ENCODE measurements around the gene GRM4.
"Not testable (repeated sequence)": the region's sequence is repeated elsewhere in the genome, so short reads cannot be mapped to it uniquely, and the experiment has no call there.

GRM4 gene

GRCh38 chr6:34044945-34045595 is 100.8 kb downstream of the GRM4 start:
- Mint-ChIP-seq H3K4me1 (peaks cover 6% of the 10 kb centered on the region), H3K36me3 (no peaks in the 10 kb centered on the region), H3K27me3 (peaks cover 39% of the 10 kb centered on the region), H3K27ac (no peak overlapping the region), H3K9me3 (peaks cover 6% of the 10 kb centered on the region), H3K4me3 (no peak overlapping the region)
- DNase-seq: peak; percentile 35
- CTCF ChIA-PET: interaction anchor here (0.9 to 1.4 kb wide), 2 partner anchors 37 to 110 kb away, joined by 3 read pairs; no protein-coding TSS in a partner anchor

GRCh38 chr6:34043359-34043758 is 102.5 kb downstream of the GRM4 start:
- H3K36me3 Mint-ChIP-seq: no peaks in the 10 kb centered on the region
- no peak overlapping the region for H3K27ac Mint-ChIP-seq
- no peak overlapping the region for H3K4me3 Mint-ChIP-seq
- DNase-seq: no peak
- peaks cover 23% of the 10 kb centered on the region for H3K27me3 Mint-ChIP-seq
- peaks cover 6% of the 10 kb centered on the region for H3K9me3 Mint-ChIP-seq
- peaks cover 6% of the 10 kb centered on the region for H3K4me1 Mint-ChIP-seq
- CTCF ChIA-PET: no interaction called here

- peaks cover 16% of the 10 kb centered on the region for H3K27me3 Mint-ChIP-seq
- CTCF ChIA-PET: interaction anchor here (1.1 kb wide), 1 partner anchor 13 kb away, joined by 3 read pairs; no protein-coding TSS in a partner anchor
- H3K4me1 Mint-ChIP-seq, H3K4me3 Mint-ChIP-seq, H3K27ac Mint-ChIP-seq, H3K9me3 Mint-ChIP-seq, H3K36me3 Mint-ChIP-seq, DNase-seq: not testable (repeated sequence)
Measured at GRCh38 chr6:34041998-34042397, 103.9 kb downstream of the GRM4 start.

- DNase-seq: no peak
- Mint-ChIP-seq H3K27ac (no peak overlapping the region), H3K9me3 (peaks cover 6% of the 10 kb centered on the region), H3K4me3 (no peak overlapping the region), H3K36me3 (no peaks in the 10 kb centered on the region), H3K27me3 (peaks cover 14% of the 10 kb centered on the region), H3K4me1 (peaks cover 6% of the 10 kb centered on the region)
- CTCF ChIA-PET: no interaction called here
Measured at GRCh38 chr6:34041385-34041784, 104.5 kb downstream of the GRM4 start.

- H3K27ac Mint-ChIP-seq: no peak overlapping the region
- H3K4me3 Mint-ChIP-seq: no peak overlapping the region
- CTCF ChIA-PET: no interaction called here
- peaks cover 6% of the 10 kb centered on the region for H3K9me3 Mint-ChIP-seq
- no peaks in the 10 kb centered on the region for H3K36me3 Mint-ChIP-seq
- no peak for DNase-seq
- H3K4me1 Mint-ChIP-seq: peaks cover 3% of the 10 kb centered on the region
- peaks cover 9% of the 10 kb centered on the region for H3K27me3 Mint-ChIP-seq
Measured at GRCh38 chr6:34039943-34040342, 105.9 kb downstream of the GRM4 start.

GRCh38 chr6:34037151-34037550 is 108.7 kb downstream of the GRM4 start:
- H3K9me3 Mint-ChIP-seq: no peaks in the 10 kb centered on the region
- no peak for DNase-seq
- no peaks in the 10 kb centered on the region for H3K36me3 Mint-ChIP-seq
- H3K4me3 Mint-ChIP-seq: no peak overlapping the region
- no peak overlapping the region for H3K27ac Mint-ChIP-seq
- peaks cover 24% of the 10 kb centered on the region for H3K27me3 Mint-ChIP-seq
- CTCF ChIA-PET: interaction anchor here (0.9 to 1.6 kb wide), 2 partner anchors 10 to 275 kb away, joined by 3 to 8 read pairs; no protein-coding TSS in a partner anchor
- no peaks in the 10 kb centered on the region for H3K4me1 Mint-ChIP-seq

GRCh38 chr6:34036357-34037069 is 109.4 kb downstream of the GRM4 start:
- no peaks in the 10 kb centered on the region for H3K4me1 Mint-ChIP-seq
- no peaks in the 10 kb centered on the region for H3K36me3 Mint-ChIP-seq
- CTCF ChIA-PET: interaction anchor here (0.9 to 1.6 kb wide), 2 partner anchors 9 to 274 kb away, joined by 3 to 8 read pairs; no protein-coding TSS in a partner anchor
- no peak for DNase-seq
- H3K4me3 Mint-ChIP-seq: no peak overlapping the region
- no peak overlapping the region for H3K27ac Mint-ChIP-seq
- H3K27me3 Mint-ChIP-seq: peaks cover 24% of the 10 kb centered on the region
- no peaks in the 10 kb centered on the region for H3K9me3 Mint-ChIP-seq

GRCh38 chr6:34035704-34036356 is 110.1 kb downstream of the GRM4 start:
- no peak for DNase-seq
- H3K9me3 Mint-ChIP-seq: no peaks in the 10 kb centered on the region
- CTCF ChIA-PET: interaction anchor here (0.9 kb wide), 1 partner anchor 273 kb away, joined by 3 read pairs; no protein-coding TSS in a partner anchor
- H3K27me3 Mint-ChIP-seq: peaks cover 24% of the 10 kb centered on the region
- H3K4me1 Mint-ChIP-seq: no peaks in the 10 kb centered on the region
- H3K27ac Mint-ChIP-seq: no peak overlapping the region
- H3K4me3 Mint-ChIP-seq: no peak overlapping the region
- H3K36me3 Mint-ChIP-seq: no peaks in the 10 kb centered on the region

- Mint-ChIP-seq H3K4me3 (no peak overlapping the region), H3K36me3 (no peaks in the 10 kb centered on the region), H3K27ac (no peak overlapping the region), H3K27me3 (peaks cover 24% of the 10 kb centered on the region), H3K9me3 (no peaks in the 10 kb centered on the region), H3K4me1 (no peaks in the 10 kb centered on the region)
- CTCF ChIA-PET: no interaction called here
- DNase-seq: no peak
Measured at GRCh38 chr6:34035161-34035560, 110.7 kb downstream of the GRM4 start.

GRCh38 chr6:34032856-34033255 is 113.0 kb downstream of the GRM4 start:
- CTCF ChIA-PET: interaction anchor here (1.0 to 1.4 kb wide), 3 partner anchors 22 to 261 kb away, joined by 3 to 5 read pairs (median 4); no protein-coding TSS in a partner anchor

GRCh38 chr6:34031625-34032383 is 114.1 kb downstream of the GRM4 start:
- CTCF ChIA-PET: interaction anchor here (1.2 kb wide), 1 partner anchor 256 kb away, joined by 3 read pairs; no protein-coding TSS in a partner anchor
- no peak overlapping the region for H3K27ac Mint-ChIP-seq

More at GRCh38 chr6:34032856-34033255, 113.0 kb downstream of the GRM4 start:
- Mint-ChIP-seq H3K4me1 (no peaks in the 10 kb centered on the region), H3K9me3 (no peaks in the 10 kb centered on the region), H3K4me3 (no peak overlapping the region), H3K27me3 (peaks cover 26% of the 10 kb centered on the region), H3K27ac (no peak overlapping the region), H3K36me3 (no peaks in the 10 kb centered on the region)
- DNase-seq: no peak

GRCh38 chr6:34030831-34031624 is 114.9 kb downstream of the GRM4 start:
- Mint-ChIP-seq H3K36me3 (no peaks in the 10 kb centered on the region), H3K27me3 (peaks cover 27% of the 10 kb centered on the region), H3K4me1 (no peaks in the 10 kb centered on the region), H3K4me3 (no peak overlapping the region), H3K27ac (no peak overlapping the region), H3K9me3 (no peaks in the 10 kb centered on the region)
- CTCF ChIA-PET: interaction anchor here (8.4 kb wide), 1 partner anchor 261 kb away, joined by 167 read pairs; no protein-coding TSS in a partner anchor
- DNase-seq: no peak

More at GRCh38 chr6:34031625-34032383, 114.1 kb downstream of the GRM4 start:
- Mint-ChIP-seq H3K36me3 (no peaks in the 10 kb centered on the region), H3K9me3 (no peaks in the 10 kb centered on the region), H3K4me3 (no peak overlapping the region), H3K27me3 (peaks cover 27% of the 10 kb centered on the region), H3K4me1 (no peaks in the 10 kb centered on the region)
- no peak for DNase-seq
